Cardiac muscle cell (in vitro differentiated cells and primary cell): ENCODE measurements around the gene ATXN3L. TPM values are rescaled to one million over a fixed set of nuclear protein-coding genes. Genes with fewer than 3 reads are reported as not detected.

Experiments used
- DNase-seq, 2 donors: peaks; one replicate each; pipeline versions ENCODE4 v3.0.0 to v3.0.0-alpha.2; 2010 to 2017; ENCODE audit warnings: low read depth in 1 of 2, low spot score in 1 of 2
- H3K27ac ChIP-seq: fragments of 200-600 bp; sonication (generic); 2 replicates; pipeline ENCODE4 v1.5.1; 2016
- H3K27me3 ChIP-seq: fragments of 200-600 bp; sonication (generic); 2 replicates; pipeline ENCODE4 v1.6.0; 2016; ENCODE audit warnings: control low read depth
- H3K36me3 ChIP-seq: fragments of 200-600 bp; sonication (generic); 2 replicates; pipeline ENCODE4 v1.5.1; 2016; ENCODE audit warnings: control low read depth
- H3K4me1 ChIP-seq: fragments of 200-600 bp; sonication (generic); 2 replicates; pipeline ENCODE4 v1.8.1; 2017; ENCODE audit warnings: low read depth, mild to moderate bottlenecking, mixed run types
- H3K4me3 ChIP-seq: fragments of 200-600 bp; sonication (generic); 2 replicates; pipeline ENCODE4 v1.5.1; 2016; ENCODE audit warnings: mild to moderate bottlenecking
- H3K9me3 ChIP-seq: fragments of 200-600 bp; sonication (generic); 2 replicates; pipeline ENCODE4 v1.5.1; 2017; ENCODE audit warnings: low read depth, mild to moderate bottlenecking, control low read depth
- polyA plus RNA-seq: library from polyadenylated mRNA; unstranded; fragments of >200 nt; fragmentation: Nextera tagmentation; extraction: Ambion mirVana; gene quantifications from 2 replicates; pipeline ENCODE4 v1.2.1, GENCODE V29; 2016
- total RNA-seq: library from RNA; depleted of rRNA; stranded (reverse); fragments of >200 nt; gene quantifications from 2 replicates; pipeline ENCODE4 v1.2.3, GENCODE V29; 2016
- TF ChIP-seq, protein P1 (sequence below): IDR thresholded peaks from 2 replicates; pipeline ENCODE4 v1.5.1; 2012; ENCODE audit warnings: low read depth, mild to moderate bottlenecking, low read length

The ATXN3L gene
- total and polyA plus RNA-seq, 2 experiments from 2014 or later = not detected

GRCh38 chrX:13285229-13285628 is 34.6 kb downstream of the ATXN3L start:
- H3K27me3 ChIP-seq = no peaks in the 10 kb centered on the region
- no peaks in the 10 kb centered on the region for H3K36me3 ChIP-seq
- TF ChIP-seq, protein P1, sequence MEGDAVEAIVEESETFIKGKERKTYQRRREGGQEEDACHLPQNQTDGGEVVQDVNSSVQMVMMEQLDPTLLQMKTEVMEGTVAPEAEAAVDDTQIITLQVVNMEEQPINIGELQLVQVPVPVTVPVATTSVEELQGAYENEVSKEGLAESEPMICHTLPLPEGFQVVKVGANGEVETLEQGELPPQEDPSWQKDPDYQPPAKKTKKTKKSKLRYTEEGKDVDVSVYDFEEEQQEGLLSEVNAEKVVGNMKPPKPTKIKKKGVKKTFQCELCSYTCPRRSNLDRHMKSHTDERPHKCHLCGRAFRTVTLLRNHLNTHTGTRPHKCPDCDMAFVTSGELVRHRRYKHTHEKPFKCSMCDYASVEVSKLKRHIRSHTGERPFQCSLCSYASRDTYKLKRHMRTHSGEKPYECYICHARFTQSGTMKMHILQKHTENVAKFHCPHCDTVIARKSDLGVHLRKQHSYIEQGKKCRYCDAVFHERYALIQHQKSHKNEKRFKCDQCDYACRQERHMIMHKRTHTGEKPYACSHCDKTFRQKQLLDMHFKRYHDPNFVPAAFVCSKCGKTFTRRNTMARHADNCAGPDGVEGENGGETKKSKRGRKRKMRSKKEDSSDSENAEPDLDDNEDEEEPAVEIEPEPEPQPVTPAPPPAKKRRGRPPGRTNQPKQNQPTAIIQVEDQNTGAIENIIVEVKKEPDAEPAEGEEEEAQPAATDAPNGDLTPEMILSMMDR = no peak
- no peak overlapping the region for H3K27ac ChIP-seq
- no peak for DNase-seq
- no peak overlapping the region for H3K4me3 ChIP-seq
- no peaks in the 10 kb centered on the region for H3K9me3 ChIP-seq
- H3K4me1 ChIP-seq = no peaks in the 10 kb centered on the region

DNA sequence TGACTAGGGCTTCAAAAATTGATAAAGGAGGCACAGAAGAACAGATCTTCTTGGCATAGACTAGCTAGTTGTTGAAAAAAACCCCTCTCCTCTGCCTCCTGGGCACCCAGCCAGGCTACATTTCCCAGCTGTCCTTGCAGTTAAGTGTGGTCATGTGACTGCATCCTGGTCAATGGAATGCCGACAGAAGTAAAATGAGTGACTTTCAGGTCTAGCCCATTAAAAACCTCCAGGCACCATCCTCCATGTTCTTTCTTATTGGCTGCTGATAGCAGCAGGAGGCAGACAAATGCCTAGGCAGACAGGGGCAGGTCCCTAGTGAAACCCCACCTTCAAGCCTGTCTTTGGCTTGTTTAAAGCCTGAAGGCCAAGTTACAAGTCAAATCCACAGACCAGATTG is 35.3 kb downstream of the ATXN3L start:
- TF ChIP-seq, protein P1 = no peak
- Histone ChIP-seq H3K4me3 (no peak overlapping the region), H3K4me1 (no peaks in the 10 kb centered on the region), H3K9me3 (no peaks in the 10 kb centered on the region), H3K27ac (no peak overlapping the region), H3K27me3 (no peaks in the 10 kb centered on the region), H3K36me3 (no peaks in the 10 kb centered on the region)
- DNase-seq = peak in 1 of 2 donors; percentile 12

GRCh38 chrX:13283950-13284546 is 35.8 kb downstream of the ATXN3L start:
- peak in 1 of 2 donors; percentile 45 for DNase-seq
- Histone ChIP-seq H3K27ac (no peak overlapping the region), H3K36me3 (no peaks in the 10 kb centered on the region), H3K9me3 (no peaks in the 10 kb centered on the region), H3K27me3 (no peaks in the 10 kb centered on the region), H3K4me1 (no peaks in the 10 kb centered on the region), H3K4me3 (no peak overlapping the region)
- TF ChIP-seq, protein P1 = no peak

- Histone ChIP-seq H3K4me3 (no peak overlapping the region), H3K27me3 (no peaks in the 10 kb centered on the region), H3K27ac (no peak overlapping the region), H3K9me3 (no peaks in the 10 kb centered on the region), H3K4me1 (no peaks in the 10 kb centered on the region), H3K36me3 (no peaks in the 10 kb centered on the region)
- TF ChIP-seq, protein P1 = no peak
- peak in 1 of 2 donors; percentile 26 for DNase-seq
These were observed 36.3 kb downstream of the ATXN3L start for GRCh38 chrX:13283512-13283911.

DNA sequence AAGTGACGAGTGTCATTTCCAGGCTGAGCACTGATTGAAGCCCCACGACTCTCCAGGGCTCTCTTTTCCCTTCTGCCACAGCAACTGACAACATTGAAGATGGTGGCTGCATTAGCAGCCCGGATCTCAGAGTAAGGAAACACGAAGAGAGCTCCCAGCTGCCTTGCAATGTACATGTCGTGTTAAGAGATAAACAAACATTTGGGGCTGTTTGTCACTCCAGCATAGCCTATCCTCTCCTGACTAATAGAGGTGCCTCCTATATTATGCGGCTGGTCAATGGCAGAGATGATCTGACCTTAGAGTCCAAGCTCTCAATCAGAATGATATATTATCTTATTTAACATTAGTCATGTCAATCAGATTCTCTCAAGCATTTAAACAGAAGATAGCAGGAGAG is 38.6 kb downstream of the ATXN3L start:
- TF ChIP-seq, protein P1 = no peak

More for the DNA sequence above, 38.6 kb downstream of the ATXN3L start:
- Histone ChIP-seq H3K36me3 (no peaks in the 10 kb centered on the region), H3K4me1 (no peaks in the 10 kb centered on the region), H3K9me3 (no peaks in the 10 kb centered on the region), H3K27me3 (no peaks in the 10 kb centered on the region), H3K27ac (no peak overlapping the region), H3K4me3 (no peak overlapping the region)
- DNase-seq = no peak
